NCI-H2227 treated with DMSO at 0.1 percent for 48 hours (cell line): ENCODE results near the gene ABO.
"Not testable (repeated sequence)": the region's sequence is repeated elsewhere in the genome, so short reads cannot be mapped to it uniquely, and the experiment has no call there.

Experiments
- DNase-seq: peaks from one replicate; lab custom pipeline; 2025; lab: John Stamatoyannopoulos, UW

The ABO gene

DNA sequence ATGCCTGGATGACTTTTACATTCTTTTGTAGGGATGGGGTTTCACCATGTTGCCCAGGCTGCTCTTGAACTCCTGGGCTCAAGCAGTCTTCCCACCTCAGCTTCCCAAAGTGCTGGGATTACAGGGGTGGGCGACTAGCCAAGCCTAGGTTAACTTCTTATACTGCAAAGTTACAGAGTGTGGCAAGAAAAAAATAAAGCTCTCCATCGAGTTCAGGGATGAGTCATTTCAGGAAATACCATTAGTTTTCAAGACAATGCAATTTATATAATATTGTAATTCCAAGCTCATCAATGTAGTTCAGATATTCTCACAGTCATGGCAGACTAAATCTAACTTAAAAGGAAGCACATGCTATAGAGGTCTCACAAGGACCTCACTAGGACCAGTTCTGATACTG lies 11.5 kb upstream of the ABO start:
- DNase-seq: no peak

DNA sequence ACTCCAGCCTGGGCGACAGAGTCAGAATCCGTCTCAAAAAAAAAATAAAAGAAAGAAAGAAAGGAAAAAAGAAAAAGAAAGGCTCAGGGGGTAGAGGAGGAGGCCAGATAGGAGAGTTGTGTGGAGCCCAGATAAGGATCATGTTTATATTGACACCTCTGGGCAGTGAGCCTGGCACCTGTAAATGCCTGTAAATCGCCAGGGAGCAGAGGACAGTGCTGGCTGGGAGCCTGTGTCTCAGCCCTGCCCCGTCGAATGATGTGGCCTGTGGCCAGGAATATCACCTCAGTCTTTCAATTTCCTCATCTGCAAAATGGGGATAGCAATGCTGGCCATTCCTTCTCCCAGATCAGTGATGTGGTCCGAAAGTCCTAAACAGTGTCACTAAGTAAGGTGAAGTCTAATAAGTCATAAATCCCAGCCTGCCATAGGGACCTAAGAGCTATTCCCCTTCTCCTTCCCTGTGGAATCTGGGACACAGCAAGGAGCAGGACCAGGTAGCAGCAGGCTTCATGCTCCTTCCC lies 10.3 kb upstream of the ABO start:
- no peak for DNase-seq

DNA sequence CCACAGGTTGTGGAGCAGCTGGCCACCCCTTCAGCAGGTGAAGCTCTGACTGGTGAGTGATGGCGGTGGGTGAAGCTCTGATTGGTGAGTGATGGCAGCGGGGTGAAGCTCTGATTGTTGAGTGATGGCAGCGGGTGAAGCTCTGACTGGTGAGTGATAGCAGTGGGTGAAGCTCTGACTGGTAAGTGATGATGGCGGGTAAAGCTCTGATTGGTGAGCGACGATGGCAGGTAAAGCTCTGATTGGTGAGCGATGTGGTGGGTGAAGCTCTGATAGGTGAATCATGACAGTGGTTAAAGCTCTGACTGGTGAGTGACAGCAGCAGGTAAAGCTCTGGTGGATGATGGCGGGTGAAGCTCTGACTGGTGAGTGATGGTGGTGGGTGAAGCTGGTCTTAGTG lies 9.4 kb upstream of the ABO start:
- no peak for DNase-seq

DNA sequence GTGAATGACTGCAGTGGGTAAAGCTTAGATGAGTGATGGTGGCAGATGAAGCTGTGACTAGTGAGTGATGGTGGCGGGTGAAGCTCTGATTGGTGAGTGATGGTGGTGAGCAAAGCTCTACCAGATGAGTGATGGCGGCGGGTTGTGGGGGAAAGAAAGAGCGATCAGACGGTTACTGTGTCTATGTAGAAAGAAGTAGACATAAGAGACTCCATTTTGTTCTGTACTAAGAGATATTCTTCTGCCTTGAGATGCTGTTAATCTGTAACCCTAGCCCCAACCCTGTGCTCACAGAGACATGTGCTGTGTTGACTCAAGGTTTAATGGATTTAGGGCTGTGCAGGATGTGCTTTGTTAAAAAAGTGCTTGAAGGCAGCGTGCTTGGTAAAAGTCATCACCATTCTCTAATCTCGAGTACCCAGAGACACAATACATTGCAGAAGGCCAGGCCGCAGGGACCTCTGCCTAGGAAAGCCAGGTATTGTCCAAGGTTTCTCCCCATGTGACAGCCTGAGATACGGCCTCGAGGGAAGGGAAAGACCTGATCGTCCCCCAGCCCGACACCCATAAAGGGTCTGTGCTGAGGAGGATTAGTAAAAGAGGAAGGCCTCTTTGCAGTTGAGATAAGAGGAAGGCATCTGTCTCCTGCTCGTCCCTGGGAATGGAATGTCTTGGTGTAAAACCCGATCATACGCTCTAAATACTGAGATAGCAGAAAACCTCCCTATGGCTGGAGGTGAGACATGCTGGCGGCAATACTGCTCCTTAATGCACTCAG lies 8.4 kb upstream of the ABO start:
- not testable (repeated sequence) for DNase-seq

DNA sequence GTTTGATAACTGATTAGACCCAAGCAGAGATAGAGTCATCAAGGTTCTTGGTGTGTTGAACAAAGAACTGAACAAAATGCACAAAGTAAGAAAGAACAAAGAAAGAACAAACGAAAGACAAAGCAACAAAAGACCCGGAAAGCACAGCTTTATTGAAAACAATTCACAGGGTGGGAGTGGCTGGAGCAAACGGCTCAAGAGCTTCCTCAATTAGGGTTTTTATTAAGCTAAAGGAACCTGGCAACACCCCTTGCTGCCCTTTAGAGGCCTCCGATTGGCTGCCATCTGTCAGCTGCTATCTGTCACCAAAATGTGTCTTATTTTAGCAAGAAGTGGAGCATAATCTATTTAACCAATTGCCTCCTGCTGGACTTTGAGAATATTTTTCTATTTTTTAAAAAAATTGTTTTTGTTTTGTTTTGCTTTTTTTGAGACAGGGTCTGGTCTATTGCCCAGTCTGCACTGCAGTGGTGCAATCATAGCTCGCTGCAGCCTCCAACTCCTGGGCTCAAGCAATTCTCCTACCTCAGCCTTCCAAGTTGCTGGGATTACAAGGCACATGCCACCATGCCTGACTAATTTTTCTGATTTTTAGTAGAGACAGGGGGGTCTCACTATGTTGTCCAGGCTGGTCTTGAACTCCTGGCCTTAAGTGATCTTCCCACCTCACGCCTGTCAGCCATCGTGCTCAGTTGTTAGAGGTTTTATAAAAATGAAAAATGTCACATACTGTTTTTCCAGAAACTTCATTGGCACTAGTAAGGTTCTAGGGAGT lies 7.7 kb upstream of the ABO start:
- DNase-seq: no peak

DNA sequence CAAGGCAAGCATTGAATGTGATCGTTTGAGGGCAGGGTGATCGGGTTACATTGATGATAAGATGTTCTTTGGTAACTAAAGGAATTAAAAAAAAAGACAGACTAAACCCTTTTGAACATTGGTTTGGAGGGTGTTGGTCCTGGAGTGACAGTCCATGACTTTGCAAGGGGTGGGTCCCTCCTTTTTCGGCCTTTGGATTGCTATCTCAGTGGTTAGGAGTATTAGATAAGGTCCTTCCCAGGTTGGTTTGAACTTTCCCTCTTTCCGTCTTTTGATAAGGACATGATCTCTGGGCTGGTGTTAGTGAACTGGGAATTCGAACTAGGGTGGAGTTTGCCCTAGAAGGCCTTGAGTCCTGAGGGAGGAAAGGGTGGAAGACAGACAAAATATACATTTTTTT lies 5.4 kb upstream of the ABO start:
- DNase-seq: no peak

DNA sequence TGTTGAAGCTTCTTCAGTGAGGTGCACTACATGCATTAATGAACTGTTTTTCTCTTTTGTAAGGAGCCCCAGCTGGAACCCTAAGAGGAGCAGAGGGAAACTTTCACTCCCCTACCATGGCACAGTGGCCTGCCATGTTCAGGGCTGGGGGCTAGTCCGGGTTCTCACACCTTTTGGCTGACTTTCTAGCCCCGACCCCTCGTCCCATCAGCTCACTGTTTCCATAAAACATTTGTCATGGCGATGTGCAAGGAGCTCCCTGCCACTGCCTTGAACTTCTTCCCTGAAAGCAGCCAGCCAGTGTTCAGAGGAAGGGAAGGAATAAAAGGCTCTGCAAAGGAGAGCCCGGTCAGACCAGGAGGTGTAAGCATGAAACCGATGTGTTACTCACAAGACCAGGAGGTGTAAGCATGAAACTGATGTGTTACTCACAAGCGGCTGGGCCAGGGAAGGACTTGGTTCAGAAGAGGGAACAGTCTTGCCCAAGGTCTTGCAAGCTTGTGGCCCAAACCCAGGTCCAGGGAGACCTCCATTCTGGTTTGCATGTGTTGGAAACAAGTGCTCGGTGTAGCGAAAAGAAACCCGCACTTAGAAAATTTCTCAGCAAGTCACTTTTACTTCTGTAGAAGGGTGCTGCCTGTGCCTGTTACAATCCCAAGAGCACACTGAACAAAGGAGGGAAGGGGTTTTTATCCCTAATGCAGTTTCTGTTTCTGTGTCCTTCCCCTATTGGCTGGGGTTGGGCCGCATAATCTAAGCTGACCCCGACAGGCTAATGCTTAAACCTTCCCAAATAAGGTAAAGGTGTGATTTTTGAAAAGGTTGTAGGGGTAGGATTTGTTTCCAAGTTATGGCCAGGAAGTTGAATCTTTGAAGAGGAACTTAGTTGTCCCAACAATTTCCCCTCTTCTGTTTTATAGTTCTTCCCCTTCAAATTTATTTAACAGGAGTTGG lies 3.4 kb upstream of the ABO start:
- DNase-seq: no peak

DNA sequence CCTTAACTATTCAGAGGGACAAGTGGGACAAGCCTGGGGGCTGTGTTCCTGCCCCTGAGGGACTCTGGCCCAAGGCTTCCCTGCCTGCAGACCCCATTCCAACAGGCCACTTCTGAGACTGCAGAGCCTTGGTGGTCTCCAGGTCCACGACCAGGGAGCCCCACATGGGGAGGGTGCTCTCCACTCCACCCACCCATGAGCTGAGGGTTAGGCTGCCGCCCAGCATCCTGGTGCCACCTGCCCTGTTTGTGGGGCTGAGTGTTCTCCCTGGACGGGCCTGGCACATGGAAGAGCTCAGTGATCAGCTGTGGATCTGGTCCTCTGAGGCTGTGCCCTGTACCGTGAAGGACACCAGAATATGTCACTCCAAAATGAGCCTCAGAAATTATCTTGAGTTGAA lies 2.5 kb upstream of the ABO start:
- no peak for DNase-seq

DNA sequence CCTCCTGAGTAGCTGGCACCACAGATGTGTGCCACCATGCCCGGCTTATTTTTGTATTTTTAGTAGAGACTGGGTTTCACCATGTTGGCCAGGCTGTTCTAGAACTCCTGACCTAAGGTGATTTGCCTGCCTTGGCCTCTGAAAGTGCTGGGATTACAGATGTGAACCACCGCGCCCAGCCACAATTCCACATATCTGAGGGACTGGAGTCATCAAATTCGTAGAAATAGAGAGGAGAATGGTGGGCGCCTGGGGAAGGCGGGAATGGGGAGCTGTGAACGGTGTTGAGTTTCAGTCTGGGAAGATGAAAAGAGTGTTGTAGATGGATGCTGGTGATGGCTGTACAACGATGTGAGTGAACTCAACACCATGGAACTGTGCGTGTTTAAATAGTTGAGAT lies 1.9 kb upstream of the ABO start:
- no peak for DNase-seq

DNA sequence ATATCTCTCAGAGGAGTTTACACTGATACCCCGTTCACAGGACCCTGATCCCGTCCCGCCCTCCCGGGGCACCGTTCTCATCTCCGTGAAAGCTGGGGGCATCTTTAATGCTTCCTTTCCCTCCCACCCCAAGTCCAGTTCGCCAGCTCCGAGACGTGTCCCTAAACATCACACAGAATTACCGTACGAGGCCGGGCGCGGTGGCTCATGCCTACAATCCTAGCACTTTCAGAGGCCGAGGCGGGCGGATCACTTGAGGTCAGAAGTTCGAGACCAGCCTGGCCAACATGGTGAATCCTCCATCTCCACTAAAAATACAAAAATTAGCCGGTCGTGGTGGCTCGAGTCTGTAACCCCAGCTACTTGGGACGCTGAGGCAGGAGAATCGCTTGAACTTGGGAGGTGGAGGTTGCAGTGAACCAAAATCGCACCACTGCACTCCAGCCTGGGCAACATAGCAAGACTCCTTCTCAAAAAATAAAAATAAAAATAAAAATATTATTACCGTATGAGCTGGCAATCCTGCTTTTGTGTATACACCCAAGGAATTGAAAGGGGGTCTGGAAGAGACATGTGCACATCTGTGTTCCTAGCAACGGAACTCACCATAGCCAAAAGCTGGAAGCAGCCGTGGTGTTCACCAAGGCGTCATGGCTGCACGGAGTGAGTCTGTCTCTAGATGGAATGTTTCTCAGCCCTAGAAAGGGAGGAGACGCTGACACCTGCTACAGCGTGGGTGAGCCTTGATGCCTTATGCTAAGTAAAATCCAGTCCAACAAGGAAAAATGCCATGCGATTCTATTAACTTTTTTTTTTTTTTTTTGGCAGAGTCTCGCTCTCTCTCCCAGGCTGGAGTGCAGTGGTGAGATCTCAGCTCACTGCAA lies 1.2 kb upstream of the ABO start:
- DNase-seq: no peak

DNA sequence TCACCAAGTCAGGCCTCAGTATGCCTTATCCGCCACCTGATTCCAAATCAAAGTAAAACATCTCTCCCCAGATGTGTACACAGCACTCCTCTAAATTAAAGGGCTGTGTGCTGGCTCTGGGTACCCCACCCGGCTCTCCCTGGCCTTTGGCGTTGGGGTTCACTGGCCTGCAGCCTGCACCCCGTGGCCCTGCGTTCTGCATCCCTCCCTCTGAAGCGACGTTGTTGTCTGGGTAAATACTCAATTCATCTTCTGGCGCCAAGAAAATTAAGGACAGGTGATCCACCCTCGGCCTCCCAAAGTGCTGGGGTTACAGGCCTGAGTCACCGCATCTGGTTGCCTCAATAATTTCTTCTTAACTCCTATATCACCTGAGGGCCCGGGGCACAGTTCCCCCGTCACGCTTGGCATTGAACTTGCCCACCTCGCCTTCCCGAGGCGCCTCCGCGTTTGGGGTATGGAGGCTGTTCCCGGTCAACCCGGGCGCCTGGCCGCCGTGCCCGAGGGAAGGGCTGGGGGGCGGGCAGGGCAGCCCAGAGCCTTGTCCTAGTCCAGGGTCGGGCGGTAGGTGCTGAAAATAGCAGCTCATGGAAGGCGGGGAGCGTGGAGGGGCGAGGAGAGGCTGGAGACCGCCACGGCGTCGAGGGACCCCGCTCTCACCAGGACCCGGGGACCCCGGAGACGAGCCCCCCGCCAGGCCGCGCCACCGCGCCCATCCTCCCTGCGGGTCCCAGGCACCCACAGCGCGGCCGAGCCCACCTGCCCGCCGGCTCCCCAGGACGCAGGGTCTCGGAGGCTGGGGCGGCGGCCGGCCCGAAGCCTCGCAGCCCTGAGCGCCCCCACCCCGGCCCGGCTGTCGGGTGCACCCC lies 531 bp downstream of the ABO start:
- DNase-seq: no peak

DNA sequence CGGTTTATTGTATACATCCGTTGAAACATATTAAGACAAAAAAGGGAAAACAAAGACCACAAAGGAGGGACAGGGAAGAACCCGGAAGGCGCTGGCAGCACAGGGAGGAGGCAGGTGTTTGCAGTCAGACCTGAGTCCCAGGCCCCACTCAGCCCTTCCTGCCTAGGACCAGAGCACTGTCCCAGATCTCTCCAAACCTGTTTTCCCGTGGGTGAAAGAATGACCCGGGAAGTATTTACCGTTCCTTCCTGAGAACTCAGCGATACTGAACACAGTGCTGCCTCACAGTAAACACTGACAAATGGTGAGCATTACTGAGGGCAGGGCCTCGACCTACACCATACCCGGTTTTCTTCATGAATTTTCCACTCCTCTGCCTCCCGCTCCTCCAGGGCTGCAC lies 1.2 kb downstream of the ABO start:
- no peak for DNase-seq

DNA sequence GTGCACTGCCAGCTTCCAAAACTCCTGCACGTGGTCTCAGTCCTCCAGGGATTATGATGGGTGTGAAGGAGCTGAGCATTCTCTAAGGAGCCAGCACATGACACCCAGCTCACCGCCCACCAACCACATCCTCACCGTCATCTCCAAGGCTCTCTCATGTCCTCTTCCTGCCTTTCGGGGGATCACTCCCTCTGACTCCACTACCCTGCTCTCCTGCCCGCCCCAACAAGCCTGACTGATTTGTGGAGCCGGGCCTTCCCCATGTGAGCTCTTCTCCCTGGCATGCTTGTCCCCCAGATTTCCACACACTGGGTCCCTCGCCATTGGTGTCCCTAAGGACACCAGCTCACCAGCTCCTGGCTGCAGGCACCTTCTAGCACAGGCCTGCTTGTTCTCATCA lies 1.9 kb downstream of the ABO start:
- no peak for DNase-seq

DNA sequence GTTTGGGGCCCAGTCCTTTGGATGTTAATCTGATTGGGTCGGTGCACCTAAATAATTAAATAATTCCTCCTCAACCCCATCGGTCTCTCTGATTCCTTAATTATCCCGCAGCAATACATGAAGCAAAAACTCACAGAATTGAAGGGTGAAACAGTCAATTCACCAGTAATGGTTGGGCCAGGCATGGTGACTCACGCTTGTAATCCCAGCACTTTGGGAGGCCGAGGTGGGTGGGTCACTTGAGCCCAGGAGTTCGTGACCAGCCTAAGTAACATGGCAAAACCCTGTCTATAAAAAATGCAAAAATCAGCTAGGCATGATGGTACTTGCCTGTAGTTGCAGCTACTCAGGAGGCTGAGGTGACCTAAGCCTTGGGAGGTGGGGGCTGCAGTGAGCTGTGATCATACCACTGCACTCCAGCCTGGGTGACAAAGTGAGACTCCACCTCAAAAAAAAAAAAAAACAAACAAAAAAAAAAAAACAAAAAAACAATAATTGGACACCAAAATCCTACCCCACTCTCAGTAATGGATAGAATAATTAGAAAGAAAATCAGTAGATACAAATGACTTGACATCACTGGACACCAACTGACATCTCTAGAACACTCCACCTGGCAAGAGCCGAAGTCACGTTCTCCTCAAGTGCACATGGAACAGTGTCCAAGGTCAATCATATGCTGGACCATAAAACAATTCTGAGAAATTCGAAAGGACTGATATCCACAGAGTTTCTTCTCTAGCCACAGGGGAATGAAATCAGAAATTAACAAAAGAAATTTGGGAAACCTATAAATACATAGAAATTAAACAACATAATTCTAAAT lies 5.3 kb downstream of the ABO start:
- DNase-seq: no peak

DNA sequence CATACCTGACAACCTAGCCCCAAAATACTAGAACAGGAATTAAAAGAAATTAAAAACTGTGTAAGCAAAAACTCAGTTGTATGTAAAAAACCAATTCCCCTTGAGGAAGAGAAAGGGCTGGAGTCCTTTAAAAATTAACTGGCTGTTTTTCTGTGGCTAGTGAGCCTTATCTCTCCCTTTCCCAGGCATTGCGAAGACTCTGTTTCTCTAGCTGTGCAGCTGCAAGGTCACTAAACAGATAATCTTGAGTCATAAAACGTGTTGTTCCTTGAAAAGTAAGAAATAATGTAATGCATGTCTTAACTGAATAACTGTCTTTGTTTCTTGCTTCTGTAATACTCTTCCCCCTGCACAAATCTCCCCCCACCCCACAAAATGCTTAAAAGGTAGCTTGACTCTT lies 5.9 kb downstream of the ABO start:
- not testable (repeated sequence) for DNase-seq

DNA sequence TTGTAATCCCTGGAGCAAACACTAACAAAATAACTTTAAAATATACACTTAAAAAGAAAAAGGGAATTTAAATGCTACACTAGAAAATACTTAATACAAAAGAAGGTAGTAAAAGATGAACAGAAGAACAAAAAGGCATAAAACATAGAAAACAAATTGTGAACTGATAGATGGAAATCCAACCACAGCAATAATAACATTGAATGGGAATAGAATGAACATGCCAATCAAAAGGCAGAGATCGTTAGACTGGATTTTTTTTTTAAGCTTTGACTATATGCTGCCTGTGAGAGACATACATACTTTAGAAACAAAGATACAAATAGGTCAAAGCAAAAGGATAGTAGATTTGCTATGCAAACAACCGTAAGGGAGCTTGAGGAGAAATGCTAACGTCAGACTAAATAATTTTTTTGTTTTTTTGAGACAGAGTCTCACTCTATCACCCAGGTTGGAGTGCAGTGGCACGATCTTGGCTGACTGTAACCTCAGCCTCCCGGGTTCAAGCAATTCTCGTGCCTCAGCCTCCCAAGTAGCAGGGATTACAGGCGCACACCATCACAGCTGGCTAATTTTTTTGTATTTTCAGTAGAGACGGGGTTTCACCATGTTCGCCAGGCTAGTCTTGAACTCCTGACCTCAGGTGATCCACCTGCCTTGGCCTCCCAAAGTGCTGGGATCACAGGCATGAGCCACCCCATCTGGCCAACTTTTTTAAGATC lies 6.5 kb downstream of the ABO start:
- no peak for DNase-seq

DNA sequence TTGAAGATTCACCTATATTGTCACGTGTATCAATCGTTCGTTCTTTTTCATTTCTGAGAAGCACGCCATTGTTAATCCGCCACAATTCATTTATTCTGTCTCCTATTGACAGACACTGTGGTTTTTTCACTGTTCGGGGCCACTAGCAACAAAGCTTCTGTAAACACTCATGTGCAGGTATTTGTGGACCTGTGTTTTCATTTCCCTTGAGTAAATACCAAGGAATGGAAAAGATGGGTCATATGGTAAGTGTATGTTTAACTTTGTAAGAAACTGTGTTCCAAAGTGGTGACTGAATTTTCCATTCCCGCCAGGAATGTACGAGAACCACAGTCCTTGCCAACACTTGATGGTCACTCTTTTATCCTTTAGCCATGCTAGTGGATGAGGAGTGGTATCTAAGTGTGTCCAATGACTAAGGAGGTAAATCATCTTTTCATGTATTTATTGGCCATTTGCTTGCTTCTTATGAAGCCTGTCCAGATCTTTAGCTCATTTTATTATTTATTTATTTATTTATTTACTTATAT lies 10.7 kb downstream of the ABO start:
- no peak for DNase-seq

DNA sequence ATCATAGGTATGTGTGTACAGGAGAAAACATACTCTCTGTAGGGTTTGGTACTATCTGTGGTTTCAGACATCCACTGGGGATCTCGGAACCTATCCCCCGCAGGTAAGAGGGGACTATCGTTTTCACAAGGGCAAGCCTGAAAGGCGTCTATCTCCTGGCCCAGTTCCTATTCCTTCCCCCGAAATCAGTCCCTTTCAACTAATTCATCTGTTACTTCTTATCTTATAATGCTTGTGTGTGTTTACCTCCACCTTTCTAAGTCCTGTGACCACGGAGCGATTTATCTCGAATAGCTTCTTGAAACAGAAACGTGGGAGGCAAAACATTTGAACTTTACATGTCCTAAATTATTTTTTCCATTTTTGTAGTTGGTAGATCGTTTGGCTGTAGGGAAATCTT lies 11.4 kb downstream of the ABO start:
- no peak for DNase-seq
